Parathyroid adenoma (tissue), 2 donors: ENCODE results near the gene AMZ2.
"Not testable (repeated sequence)": the region's sequence is repeated elsewhere in the genome, so short reads cannot be mapped to it uniquely, and the experiment has no call there.

Experiments
- H2AFZ ChIP-seq: fragments of 300-600 bp; sonication (generic); one replicate; pipeline ENCODE4 v1.7.0; 2017; ENCODE audit warnings: antibody characterized with exemption, mild to moderate bottlenecking
- H3K27ac ChIP-seq: fragments of 300-600 bp; sonication (generic); one replicate; pipeline ENCODE4 v1.7.0; 2017
- H3K27me3 ChIP-seq: fragments of 300-600 bp; sonication (generic); one replicate; pipeline ENCODE4 v1.7.0; 2017; ENCODE audit warnings: low read length; ENCODE audit not compliant: control insufficient read depth, insufficient read depth
- H3K36me3 ChIP-seq: fragments of 300-600 bp; sonication (generic); one replicate; pipeline ENCODE4 v1.7.0; 2017; ENCODE audit warnings: low read length; ENCODE audit not compliant: control insufficient read depth, insufficient read depth
- H3K4me1 ChIP-seq: fragments of 300-600 bp; sonication (generic); one replicate; pipeline ENCODE4 v1.7.0; 2017; ENCODE audit warnings: control low read depth
- H3K4me2 ChIP-seq: fragments of 300-600 bp; sonication (generic); one replicate; pipeline ENCODE4 v1.7.0; 2017; ENCODE audit warnings: low read length
- H3K4me3 ChIP-seq: fragments of 300-600 bp; sonication (generic); one replicate; pipeline ENCODE4 v1.7.0; 2017; ENCODE audit warnings: low read depth, low read length
- H3K79me2 ChIP-seq: fragments of 300-600 bp; sonication (generic); one replicate; pipeline ENCODE4 v1.7.0; 2017; ENCODE audit warnings: control low read depth
- H3K9ac ChIP-seq: fragments of 300-600 bp; sonication (generic); one replicate; pipeline ENCODE4 v1.7.0; 2017; ENCODE audit warnings: mild to moderate bottlenecking
- H3K9me3 ChIP-seq: fragments of 300-600 bp; sonication (generic); one replicate; pipeline ENCODE4 v1.7.0; 2017; ENCODE audit warnings: low read length; ENCODE audit not compliant: control insufficient read depth
- TF ChIP-seq, protein P1 (sequence below): fragments of 300-600 bp; sonication (generic); IDR thresholded peaks from one replicate; pipeline ENCODE4 v1.7.0; 2017; ENCODE audit warnings: antibody characterized with exemption, mild to moderate bottlenecking
- donor health status: primary hyperparathyroidism.

Gene AMZ2

DNA sequence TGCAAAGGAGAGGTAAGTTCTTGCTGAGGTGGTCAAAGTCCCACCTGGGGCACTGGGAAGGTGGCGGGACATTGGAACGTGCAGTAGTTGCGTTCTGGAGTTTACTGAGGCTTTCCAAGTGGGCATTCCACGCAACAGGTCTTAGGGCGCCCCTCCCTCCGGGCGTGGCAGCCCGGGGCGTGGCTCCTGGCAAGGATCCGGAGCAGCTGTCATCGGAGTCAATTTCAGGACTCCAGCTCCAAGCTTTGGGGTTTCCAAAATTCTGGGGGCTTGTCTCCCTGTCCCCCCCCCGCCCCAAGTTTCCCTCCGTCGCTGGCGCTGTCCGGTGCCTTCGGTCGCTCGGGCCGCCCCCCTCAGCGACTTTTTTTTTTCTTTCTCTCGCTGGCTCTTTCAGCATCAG lies 43.1 kb upstream of the AMZ2 start:
- Histone ChIP-seq H2AFZ (peak overlapping the region; percentile 82), H3K27me3 (no peaks in the 10 kb centered on the region), H3K36me3 (no peaks in the 10 kb centered on the region), H3K9ac (no peak overlapping the region), H3K4me1 (no peaks in the 10 kb centered on the region), H3K79me2 (no peaks in the 10 kb centered on the region), H3K4me2 (peak overlapping the region; percentile 65), H3K4me3 (peak overlapping the region; percentile 63), H3K9me3 (no peaks in the 10 kb centered on the region), H3K27ac (no peak overlapping the region)
- TF ChIP-seq, protein P1, sequence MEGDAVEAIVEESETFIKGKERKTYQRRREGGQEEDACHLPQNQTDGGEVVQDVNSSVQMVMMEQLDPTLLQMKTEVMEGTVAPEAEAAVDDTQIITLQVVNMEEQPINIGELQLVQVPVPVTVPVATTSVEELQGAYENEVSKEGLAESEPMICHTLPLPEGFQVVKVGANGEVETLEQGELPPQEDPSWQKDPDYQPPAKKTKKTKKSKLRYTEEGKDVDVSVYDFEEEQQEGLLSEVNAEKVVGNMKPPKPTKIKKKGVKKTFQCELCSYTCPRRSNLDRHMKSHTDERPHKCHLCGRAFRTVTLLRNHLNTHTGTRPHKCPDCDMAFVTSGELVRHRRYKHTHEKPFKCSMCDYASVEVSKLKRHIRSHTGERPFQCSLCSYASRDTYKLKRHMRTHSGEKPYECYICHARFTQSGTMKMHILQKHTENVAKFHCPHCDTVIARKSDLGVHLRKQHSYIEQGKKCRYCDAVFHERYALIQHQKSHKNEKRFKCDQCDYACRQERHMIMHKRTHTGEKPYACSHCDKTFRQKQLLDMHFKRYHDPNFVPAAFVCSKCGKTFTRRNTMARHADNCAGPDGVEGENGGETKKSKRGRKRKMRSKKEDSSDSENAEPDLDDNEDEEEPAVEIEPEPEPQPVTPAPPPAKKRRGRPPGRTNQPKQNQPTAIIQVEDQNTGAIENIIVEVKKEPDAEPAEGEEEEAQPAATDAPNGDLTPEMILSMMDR = no peak

DNA sequence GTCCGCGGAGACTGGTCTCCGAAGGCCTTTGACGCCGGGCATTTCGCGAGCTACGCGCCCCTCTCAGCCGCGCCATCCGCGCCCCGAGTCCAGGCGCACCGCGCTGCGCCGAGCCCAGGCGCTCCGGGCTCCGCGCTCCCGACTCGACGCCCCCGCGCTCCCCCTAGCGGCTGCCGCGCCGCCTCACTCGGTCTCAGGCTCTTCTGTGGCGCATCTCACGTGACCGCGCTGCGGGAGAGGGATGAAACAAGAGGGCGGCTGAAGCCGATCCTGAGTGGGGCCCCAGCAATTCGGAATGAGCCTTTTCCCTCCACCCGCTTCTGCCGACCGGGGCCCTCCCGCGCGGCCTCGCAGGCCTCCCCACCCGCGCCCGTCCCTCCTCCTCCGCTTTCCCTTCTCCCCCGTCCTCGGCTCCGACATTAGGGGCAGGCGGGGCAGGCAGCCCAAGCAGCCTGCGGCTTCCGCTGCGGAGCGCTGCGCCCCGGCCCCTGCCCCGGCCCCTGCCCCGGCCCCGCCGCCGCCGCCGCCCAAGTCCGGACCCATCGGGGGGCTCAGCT lies 42.5 kb upstream of the AMZ2 start:
- H3K27ac ChIP-seq = peak overlapping the region; percentile 50
- H3K36me3 ChIP-seq = no peaks in the 10 kb centered on the region
- TF ChIP-seq, protein P1 = peak; percentile 94
- peak overlapping the region; percentile 34 for H3K9ac ChIP-seq
- peak overlapping the region; percentile 82 for H2AFZ ChIP-seq
- H3K4me1 ChIP-seq = no peaks in the 10 kb centered on the region
- no peaks in the 10 kb centered on the region for H3K79me2 ChIP-seq
- peak overlapping the region; percentile 63 for H3K4me3 ChIP-seq
- peak overlapping the region; percentile 65 for H3K4me2 ChIP-seq
- H3K9me3 ChIP-seq = no peaks in the 10 kb centered on the region
- H3K27me3 ChIP-seq = no peaks in the 10 kb centered on the region

DNA sequence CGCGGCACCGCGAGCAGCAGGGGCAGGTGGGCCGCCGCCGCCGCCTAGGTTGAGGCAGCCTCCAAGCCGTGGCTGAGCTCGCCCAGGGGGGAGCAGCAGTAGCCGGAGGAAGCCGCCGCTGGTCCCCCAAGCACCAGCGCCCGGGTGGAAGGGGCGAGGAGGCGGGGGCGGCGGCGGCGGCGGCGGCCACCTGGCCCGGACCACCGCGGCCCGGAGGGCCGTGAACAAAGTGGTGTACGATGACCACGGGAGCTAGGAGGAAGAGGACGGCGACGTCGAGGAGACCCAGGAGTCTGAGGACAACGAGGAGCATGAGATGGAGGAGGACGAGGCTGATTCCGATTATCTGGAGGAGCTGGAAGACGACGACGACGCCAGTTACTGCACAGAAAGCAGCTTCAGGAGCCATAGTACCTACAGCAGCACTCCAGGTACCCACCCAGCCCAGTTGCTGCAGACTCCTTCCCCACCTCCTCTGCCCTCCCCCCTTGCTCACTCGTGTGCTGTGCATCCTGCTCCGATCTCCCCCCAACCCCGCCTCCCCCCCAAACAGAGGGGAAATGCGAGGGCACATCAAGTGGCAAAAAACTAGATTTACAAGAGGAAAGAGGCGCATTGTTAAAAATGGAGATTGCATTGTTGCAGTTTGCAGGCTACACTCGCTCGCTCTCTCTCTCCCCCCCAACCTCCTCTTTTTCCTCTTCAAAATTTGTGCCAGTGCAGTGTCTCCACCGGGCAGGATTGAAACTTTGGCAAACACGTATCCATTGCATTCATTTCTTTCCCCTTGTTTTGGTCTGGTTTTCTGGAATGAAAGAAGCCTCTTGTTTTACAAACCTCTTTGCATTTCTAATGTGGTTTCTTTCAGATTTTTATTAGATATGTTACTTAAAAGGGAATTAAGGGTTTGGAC lies 41.8 kb upstream of the AMZ2 start:
- H2AFZ ChIP-seq = peak overlapping the region; percentile 82
- H3K9me3 ChIP-seq = no peaks in the 10 kb centered on the region
- H3K27me3 ChIP-seq = no peaks in the 10 kb centered on the region
- no peaks in the 10 kb centered on the region for H3K36me3 ChIP-seq
- TF ChIP-seq, protein P1 = no peak
- H3K4me3 ChIP-seq = peak overlapping the region; percentile 63
- H3K27ac ChIP-seq = no peak overlapping the region
- H3K4me2 ChIP-seq = peak overlapping the region; percentile 65
- H3K9ac ChIP-seq = no peak overlapping the region
- no peaks in the 10 kb centered on the region for H3K4me1 ChIP-seq
- no peaks in the 10 kb centered on the region for H3K79me2 ChIP-seq

DNA sequence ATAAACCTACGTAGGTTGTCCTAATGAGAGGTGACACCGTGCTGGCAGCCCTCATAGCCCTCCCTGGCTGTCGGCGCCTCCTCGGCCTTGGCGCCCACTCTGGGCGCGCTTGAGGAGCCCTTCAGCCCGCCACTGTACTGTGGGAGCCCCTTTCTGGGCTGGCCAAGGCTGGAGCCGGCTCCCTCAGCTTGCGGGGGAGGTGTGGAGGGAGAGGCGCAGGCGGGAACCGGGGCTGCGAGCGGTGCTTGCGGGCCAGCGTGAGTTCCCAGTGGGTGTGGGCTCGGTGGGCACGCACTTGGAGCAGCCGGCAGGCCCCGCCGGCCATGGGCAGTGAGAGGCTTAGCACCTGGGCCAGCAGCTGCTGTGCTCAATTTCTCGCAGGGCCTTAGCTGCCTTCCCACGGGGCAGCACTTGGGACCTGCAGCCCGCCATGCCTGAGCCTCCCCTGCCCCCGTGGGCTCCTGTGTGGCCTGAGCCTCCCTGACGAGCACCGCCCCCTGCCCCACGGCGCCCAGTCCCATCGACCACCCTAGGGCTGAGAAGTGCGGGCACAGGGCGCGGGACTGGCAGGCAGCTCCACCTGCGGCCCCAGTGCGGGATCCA lies 40.1 kb upstream of the AMZ2 start:
- Histone ChIP-seq H3K9ac (no peak overlapping the region), H3K4me2 (no peak overlapping the region), H2AFZ (no peak overlapping the region), H3K9me3 (no peaks in the 10 kb centered on the region), H3K36me3 (no peaks in the 10 kb centered on the region), H3K27ac (no peak overlapping the region), H3K79me2 (no peaks in the 10 kb centered on the region), H3K4me1 (no peaks in the 10 kb centered on the region), H3K27me3 (no peaks in the 10 kb centered on the region), H3K4me3 (no peak overlapping the region)
- TF ChIP-seq, protein P1 = no peak

DNA sequence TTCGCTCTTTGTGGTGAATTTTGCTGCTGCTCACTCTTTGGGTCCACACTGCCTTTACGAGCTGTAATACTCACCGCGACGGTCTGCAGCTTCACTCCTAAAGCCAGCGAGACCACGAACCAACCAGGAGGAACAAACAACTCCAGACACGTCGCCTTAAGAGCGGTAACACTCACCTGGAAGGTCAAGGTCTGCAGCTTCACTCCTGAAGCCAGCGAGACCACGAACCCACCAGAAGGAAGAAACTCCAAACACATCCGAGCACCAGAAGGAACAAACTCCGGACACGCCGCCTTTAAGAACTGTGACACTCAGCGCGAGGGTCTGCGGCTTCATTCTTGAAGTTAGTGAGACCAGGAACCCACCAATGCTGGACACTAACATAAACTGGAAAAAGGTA lies 39.2 kb upstream of the AMZ2 start:
- not testable (repeated sequence) for H3K36me3 ChIP-seq, H3K9me3 ChIP-seq, H3K27me3 ChIP-seq, H3K4me2 ChIP-seq, H3K4me1 ChIP-seq, H2AFZ ChIP-seq, H3K4me3 ChIP-seq, H3K27ac ChIP-seq, H3K9ac ChIP-seq, H3K79me2 ChIP-seq

DNA sequence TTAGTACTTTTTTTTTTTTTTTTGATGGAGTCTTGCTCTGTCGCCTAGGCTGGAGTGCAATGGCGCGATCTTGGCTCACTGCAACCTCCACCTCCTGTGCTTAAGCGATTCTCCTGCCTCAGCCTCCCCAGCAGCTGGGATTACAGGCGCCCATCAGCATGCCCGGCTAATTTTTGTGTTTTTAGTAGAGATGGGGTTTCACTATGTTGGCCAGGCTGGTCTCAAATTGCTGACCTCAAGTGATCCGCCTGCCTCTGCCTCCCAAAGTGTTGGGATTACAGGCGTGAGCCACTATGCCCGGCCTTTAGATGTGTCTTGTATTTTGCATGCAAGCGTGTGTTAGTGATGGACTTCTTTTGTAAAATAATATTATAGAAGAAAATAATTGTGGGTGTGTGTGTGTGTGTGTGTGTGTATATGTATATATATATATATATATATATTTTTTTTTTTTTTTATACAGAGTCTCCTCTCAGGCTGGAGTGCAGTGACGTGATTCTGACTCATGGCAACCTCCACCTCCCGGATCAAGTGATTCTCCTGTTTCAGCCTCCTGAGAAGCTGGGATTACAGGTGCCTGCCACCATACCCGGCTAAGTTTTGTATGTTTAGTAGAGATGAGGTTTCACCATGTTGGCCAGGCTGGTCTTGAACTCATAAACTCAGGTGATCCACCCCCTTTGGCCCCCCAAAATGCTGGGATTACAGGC lies 38.5 kb upstream of the AMZ2 start:
- not testable (repeated sequence) for H3K27me3 ChIP-seq, H3K79me2 ChIP-seq, H3K4me1 ChIP-seq, H3K36me3 ChIP-seq, H3K4me2 ChIP-seq, H3K9me3 ChIP-seq, H2AFZ ChIP-seq, H3K9ac ChIP-seq, H3K27ac ChIP-seq, H3K4me3 ChIP-seq
